HG03378 (cell line): ENCODE results near the gene NUP155.
"Not testable (repeated sequence)": the region's sequence is repeated elsewhere in the genome, so short reads cannot be mapped to it uniquely, and the experiment has no call there.

ENCODE experiments used
- ATAC-seq: cut with Tn5 transposase; IDR thresholded peaks from one replicate; pipeline ENCODE4 v1.9.1; 2021; ENCODE audit warnings: mild to moderate bottlenecking, moderate library complexity; ENCODE audit not compliant: unreplicated experiment

NUP155 gene

GRCh38 chr5:37370864-37371726 lies at the start of gene NUP155:
TSS of gene NUP155 (minus strand) at chr5:37371106. CDS start at chr5:37370977, 129 bp downstream.
- ATAC-seq = peak; percentile 90

- no peak for ATAC-seq
Measured at GRCh38 chr5:37417347-37417746, 46.4 kb upstream of the NUP155 start.

- ATAC-seq = not testable (repeated sequence)
Measured at GRCh38 chr5:37415456-37415855, 44.5 kb upstream of the NUP155 start.

GRCh38 chr5:37412515-37412914 lies 41.6 kb upstream of the NUP155 start:
- no peak for ATAC-seq

GRCh38 chr5:37400501-37400900 lies 29.6 kb upstream of the NUP155 start:
- ATAC-seq = no peak

GRCh38 chr5:37396352-37396751 lies 25.4 kb upstream of the NUP155 start:
- no peak for ATAC-seq

- no peak for ATAC-seq
Measured at GRCh38 chr5:37391591-37391990, 20.7 kb upstream of the NUP155 start.

- ATAC-seq = peak; percentile 91
Measured at GRCh38 chr5:37379100-37379628, 8.3 kb upstream of the NUP155 start, which contains the start of gene WDR70. TSS of gene WDR70 (plus strand) at chr5:37379318. CDS start at chr5:37379368, 50 bp downstream.

GRCh38 chr5:37378066-37378465 lies 7.2 kb upstream of the NUP155 start:
- not testable (repeated sequence) for ATAC-seq

- no peak for ATAC-seq
Measured at GRCh38 chr5:37375091-37375490, 4.2 kb upstream of the NUP155 start.

GRCh38 chr5:37370550-37370863 lies 399 bp downstream of the NUP155 start:
- ATAC-seq = no peak

- no peak for ATAC-seq
Measured at GRCh38 chr5:37355161-37355560, 15.7 kb downstream of the NUP155 start.

- ATAC-seq = not testable (repeated sequence)
Measured at GRCh38 chr5:37342741-37343140, 28.2 kb downstream of the NUP155 start.

GRCh38 chr5:37334754-37335153 lies 36.2 kb downstream of the NUP155 start:
- ATAC-seq = not testable (repeated sequence)

- ATAC-seq = no peak
Measured at GRCh38 chr5:37326536-37326935, 44.4 kb downstream of the NUP155 start.

- no peak for ATAC-seq
Measured at GRCh38 chr5:37323607-37324006, 47.3 kb downstream of the NUP155 start.

- ATAC-seq = no peak
Measured at GRCh38 chr5:37319037-37319782, 51.7 kb downstream of the NUP155 start.

GRCh38 chr5:37316027-37316426 lies 54.9 kb downstream of the NUP155 start:
- no peak for ATAC-seq

GRCh38 chr5:37310360-37310759 lies 60.5 kb downstream of the NUP155 start:
- ATAC-seq = no peak

- ATAC-seq = no peak
Measured at GRCh38 chr5:37308793-37309192, 62.1 kb downstream of the NUP155 start.

- no peak for ATAC-seq
Measured at GRCh38 chr5:37304888-37305287, 66.0 kb downstream of the NUP155 start.

GRCh38 chr5:37296313-37296712 lies 74.6 kb downstream of the NUP155 start:
- not testable (repeated sequence) for ATAC-seq
